ENCODE data around the gene MVB12B.
"Not testable (repeated sequence)": the region's sequence is repeated elsewhere in the genome, so short reads cannot be mapped to it uniquely, and the experiment has no call there.

Gene MVB12B

GRCh38 chr9:126551812-126552211, 225.2 kb downstream of the MVB12B start:
- no peak for FAIRE-seq

DNA sequence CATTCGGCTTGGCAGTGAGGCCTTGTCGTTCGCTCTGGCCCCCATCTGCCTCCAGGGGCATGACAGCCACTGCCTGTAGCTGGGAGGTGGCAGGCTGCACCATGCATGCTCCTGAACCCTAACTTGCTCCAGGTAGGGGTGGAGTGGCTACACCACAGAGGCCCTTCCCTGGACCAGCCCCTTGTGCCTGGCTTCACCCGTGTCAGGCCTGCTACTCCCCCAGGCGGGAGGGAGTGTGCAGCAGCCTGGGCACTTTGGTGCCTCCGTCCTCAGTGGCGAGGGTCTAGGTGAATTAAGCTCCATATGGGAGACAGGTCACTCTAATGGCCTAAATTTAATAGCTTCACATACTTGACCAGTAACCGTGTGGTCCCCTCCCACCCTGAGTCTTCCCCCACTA, 227.7 kb downstream of the MVB12B start:
- no peak for FAIRE-seq

GRCh38 chr9:126555421-126555820, 228.8 kb downstream of the MVB12B start:
- not testable (repeated sequence) for FAIRE-seq

All from TTC549 (cell line).